ENCODE results near the gene B3GAT1. TPM values are rescaled to one million over a fixed set of nuclear protein-coding genes. Genes with fewer than 3 reads are reported as not detected.

B3GAT1 gene
- total RNA-seq, 1 donor, result not detected

DNA sequence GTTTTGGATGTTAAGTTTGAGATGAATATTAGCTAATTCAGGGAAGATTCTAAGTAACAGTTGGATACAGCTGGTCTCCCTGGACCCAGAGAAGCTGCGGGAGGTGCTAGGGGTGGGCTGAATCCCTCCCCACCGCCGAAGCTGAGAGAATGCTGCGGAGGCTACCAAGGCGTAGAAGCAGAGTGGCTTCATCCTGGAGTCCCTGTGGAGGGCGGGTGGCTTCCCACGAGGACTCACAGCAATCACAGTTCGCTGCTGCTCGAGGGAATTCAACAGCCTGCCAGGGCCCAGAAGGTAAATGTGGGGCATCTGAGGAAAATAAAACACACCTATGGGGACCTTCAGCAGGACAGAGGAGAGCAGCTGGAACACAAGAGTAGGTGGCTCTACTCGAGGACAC, 11.1 kb upstream of the B3GAT1 start:
- Histone ChIP-seq H3K9me3 (ENCODE audit: low read depth, low read length) (no peaks in the 10 kb centered on the region), H3K27me3 (ENCODE audit: insufficient read depth, low read length) (no peaks in the 10 kb centered on the region), H3K36me3 (ENCODE audit: insufficient read depth, low read length) (no peaks in the 10 kb centered on the region), H3K4me3 (ENCODE audit: insufficient read depth, low read length) (no peak overlapping the region), H2AFZ (ENCODE audit: low read length) (no peak overlapping the region), H3K4me1 (ENCODE audit: insufficient read depth, low read length) (no peaks in the 10 kb centered on the region), H3K27ac (ENCODE audit: low read depth, low read length) (no peak overlapping the region), H4K20me1 (ENCODE audit: insufficient read depth, low read length) (no peaks in the 10 kb centered on the region), H3K79me2 (ENCODE audit: insufficient read depth, low read length) (no peaks in the 10 kb centered on the region), H3K4me2 (ENCODE audit: insufficient read depth, low read length) (no peak overlapping the region)
- TF ChIP-seq, protein P1, sequence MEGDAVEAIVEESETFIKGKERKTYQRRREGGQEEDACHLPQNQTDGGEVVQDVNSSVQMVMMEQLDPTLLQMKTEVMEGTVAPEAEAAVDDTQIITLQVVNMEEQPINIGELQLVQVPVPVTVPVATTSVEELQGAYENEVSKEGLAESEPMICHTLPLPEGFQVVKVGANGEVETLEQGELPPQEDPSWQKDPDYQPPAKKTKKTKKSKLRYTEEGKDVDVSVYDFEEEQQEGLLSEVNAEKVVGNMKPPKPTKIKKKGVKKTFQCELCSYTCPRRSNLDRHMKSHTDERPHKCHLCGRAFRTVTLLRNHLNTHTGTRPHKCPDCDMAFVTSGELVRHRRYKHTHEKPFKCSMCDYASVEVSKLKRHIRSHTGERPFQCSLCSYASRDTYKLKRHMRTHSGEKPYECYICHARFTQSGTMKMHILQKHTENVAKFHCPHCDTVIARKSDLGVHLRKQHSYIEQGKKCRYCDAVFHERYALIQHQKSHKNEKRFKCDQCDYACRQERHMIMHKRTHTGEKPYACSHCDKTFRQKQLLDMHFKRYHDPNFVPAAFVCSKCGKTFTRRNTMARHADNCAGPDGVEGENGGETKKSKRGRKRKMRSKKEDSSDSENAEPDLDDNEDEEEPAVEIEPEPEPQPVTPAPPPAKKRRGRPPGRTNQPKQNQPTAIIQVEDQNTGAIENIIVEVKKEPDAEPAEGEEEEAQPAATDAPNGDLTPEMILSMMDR (IDR thresholded peaks at IDR 0.05; ENCODE audit: extremely low read depth, low read depth, low read length), result no peak
- DNase-seq (ENCODE audit: insufficient read length, low spot score, missing footprints), result peak; percentile 58

DNA sequence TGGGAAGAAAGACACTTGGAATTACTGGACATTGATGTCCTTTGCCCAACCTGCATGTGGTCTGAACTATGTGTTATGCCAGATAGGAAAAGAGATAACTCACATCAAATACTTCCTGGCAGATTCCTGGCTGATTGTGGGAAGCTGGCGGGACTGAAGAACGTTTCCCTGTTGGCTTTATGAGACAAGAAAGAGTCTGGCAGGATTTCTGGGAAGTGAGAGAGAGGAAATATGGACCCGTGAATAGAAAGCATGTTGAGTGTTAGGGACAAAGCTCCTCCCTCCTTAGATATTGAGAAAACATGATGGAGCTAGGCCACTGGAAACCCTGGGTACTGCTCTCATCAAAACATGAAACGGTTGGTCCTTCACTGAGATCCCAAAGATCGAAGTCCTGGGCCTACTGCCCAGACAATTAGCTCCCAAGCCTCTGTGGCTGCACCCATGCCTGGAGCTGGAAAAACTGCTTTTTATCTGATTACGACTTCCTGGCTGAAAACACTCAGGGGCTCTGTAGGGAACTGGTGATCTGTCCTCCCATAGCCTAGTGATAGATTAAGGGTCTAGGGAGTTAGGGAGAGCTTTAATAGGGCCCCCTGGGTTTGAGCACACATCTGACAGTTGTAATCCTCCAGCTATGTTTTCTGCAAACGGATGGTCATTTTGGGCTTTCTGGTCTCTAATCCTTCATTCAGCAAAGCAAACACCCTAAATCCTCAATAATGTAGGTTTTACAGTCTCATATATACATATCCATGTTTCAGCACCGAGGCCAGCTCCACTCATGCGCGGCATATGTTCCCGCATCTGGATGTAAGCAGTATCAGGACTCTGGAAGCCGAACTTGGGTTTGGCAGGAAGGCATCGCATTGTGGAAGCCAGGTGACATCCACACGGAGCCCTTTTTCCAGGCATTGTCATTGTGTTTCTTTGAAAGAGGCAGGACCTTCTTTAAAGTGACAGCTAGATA, 6.1 kb upstream of the B3GAT1 start:
- Histone ChIP-seq H3K27me3 (ENCODE audit: insufficient read depth, low read length) (peaks cover 10% of the 10 kb centered on the region), H3K79me2 (ENCODE audit: insufficient read depth, low read length) (no peaks in the 10 kb centered on the region), H3K4me2 (ENCODE audit: insufficient read depth, low read length) (no peak overlapping the region), H3K27ac (ENCODE audit: low read depth, low read length) (no peak overlapping the region), H3K36me3 (ENCODE audit: insufficient read depth, low read length) (no peaks in the 10 kb centered on the region), H4K20me1 (ENCODE audit: insufficient read depth, low read length) (no peaks in the 10 kb centered on the region), H3K4me1 (ENCODE audit: insufficient read depth, low read length) (no peaks in the 10 kb centered on the region), H3K4me3 (ENCODE audit: insufficient read depth, low read length) (no peak overlapping the region), H2AFZ (ENCODE audit: low read length) (no peak overlapping the region), H3K9me3 (ENCODE audit: low read depth, low read length) (no peaks in the 10 kb centered on the region)
- TF ChIP-seq, protein P1 (IDR thresholded peaks at IDR 0.05; ENCODE audit: extremely low read depth, low read depth, low read length), result no peak
- DNase-seq (ENCODE audit: insufficient read length, low spot score, missing footprints), result peak; percentile 69

DNA sequence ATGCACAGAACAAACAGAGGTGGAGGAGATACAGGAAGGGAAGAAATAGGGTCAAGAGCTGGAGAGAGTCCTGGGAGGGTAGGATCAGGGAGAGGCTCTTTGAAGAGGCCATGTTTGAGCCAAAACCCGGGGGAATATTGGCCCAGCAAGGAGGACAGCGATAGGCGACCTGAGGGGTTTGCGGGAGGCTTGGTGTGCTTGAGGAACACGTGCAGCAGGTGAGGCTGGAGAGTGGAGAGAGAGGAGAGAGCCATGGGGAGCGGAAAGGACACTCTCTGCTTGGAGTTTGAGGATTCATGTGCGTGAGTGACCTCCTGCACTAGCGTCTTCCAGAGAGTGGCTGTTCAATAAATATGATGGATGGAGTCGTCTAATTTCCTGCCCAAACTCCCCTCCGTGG, 4.7 kb upstream of the B3GAT1 start:
- Histone ChIP-seq H3K9me3 (ENCODE audit: low read depth, low read length) (no peaks in the 10 kb centered on the region), H3K27ac (ENCODE audit: low read depth, low read length) (no peak overlapping the region), H2AFZ (ENCODE audit: low read length) (no peak overlapping the region), H4K20me1 (ENCODE audit: insufficient read depth, low read length) (no peaks in the 10 kb centered on the region), H3K27me3 (ENCODE audit: insufficient read depth, low read length) (peaks cover 18% of the 10 kb centered on the region), H3K4me3 (ENCODE audit: insufficient read depth, low read length) (no peak overlapping the region), H3K36me3 (ENCODE audit: insufficient read depth, low read length) (no peaks in the 10 kb centered on the region), H3K4me2 (ENCODE audit: insufficient read depth, low read length) (no peak overlapping the region), H3K4me1 (ENCODE audit: insufficient read depth, low read length) (no peaks in the 10 kb centered on the region), H3K79me2 (ENCODE audit: insufficient read depth, low read length) (no peaks in the 10 kb centered on the region)
- TF ChIP-seq, protein P1 (IDR thresholded peaks at IDR 0.05; ENCODE audit: extremely low read depth, low read depth, low read length), result no peak
- no peak for DNase-seq (ENCODE audit: insufficient read length, low spot score, missing footprints)

Data from osteoblast (primary cell).